ENCODE results near the gene LAMB3.

LAMB3 gene

DNA sequence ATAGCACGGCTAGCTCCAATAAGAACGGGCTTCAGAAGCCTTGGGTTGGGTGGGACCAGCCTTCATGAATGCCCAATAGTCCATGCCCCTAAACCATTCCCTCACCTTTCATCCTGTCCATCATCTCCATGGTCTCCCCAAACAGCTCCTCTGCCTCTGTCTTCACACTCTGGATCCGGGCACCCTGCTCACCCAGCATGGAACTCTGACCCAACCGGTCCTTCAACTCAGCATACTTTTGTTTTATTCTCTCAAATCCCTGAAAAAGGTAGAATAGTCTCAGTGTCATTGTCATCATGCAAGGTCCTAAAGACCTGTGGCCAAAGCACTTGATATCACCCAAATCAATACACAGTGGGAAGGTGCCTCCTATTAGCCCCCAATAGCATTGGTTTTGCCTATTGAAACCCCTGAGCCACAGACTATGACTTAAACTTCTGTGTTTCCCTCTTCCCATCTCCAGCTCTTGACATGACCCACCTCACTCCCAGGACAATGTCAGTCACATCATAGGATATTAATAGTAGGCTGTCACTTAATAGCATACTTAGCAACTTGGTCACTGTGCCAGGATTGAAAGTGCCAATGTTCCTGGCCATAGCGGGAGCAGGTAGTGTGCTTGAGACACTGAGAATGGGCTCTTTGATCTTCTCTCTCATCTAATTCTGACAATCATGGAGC, 35.7 kb downstream of the LAMB3 start:
- no peak for DNase-seq

- no peak for DNase-seq
Measured at GRCh38 chr1:209614906-209615305, 37.3 kb downstream of the LAMB3 start.

DNA sequence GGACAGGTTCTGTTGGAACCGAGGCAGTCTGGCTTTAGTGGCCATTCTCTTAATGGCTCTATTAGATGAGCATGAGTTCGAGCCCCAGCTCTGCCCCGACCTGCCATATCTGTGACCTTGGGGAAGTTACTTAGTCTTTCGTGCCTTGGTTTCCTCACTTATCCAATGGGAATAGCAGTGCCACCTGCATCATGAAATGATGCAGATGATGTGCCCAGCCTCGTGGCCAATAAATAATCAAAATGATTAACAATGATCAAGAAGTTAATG, 38.1 kb downstream of the LAMB3 start:
- DNase-seq = no peak

GRCh38 chr1:209613400-209614150, 38.6 kb downstream of the LAMB3 start:
- DNase-seq = no peak

GRCh38 chr1:209612646-209613399, 39.4 kb downstream of the LAMB3 start:
- no peak for DNase-seq

- DNase-seq = no peak
Measured at GRCh38 chr1:209611771-209612570, 40.3 kb downstream of the LAMB3 start.

DNA sequence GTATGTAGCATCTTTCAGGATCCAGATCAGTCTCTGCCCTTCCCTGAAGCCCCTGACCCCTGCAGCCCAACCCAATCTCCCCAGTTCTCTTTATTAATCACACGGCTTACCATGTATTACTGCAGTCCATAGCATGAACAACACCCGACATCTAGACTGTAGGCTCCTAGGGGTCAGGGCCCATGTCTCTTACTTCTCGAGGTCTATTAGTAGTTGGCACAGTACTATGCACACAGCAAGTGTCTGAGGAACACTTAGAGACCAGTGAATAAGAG, 41.7 kb downstream of the LAMB3 start:
- DNase-seq = no peak

- DNase-seq = no peak
Measured at GRCh38 chr1:209609791-209610630, 42.2 kb downstream of the LAMB3 start.

DNA sequence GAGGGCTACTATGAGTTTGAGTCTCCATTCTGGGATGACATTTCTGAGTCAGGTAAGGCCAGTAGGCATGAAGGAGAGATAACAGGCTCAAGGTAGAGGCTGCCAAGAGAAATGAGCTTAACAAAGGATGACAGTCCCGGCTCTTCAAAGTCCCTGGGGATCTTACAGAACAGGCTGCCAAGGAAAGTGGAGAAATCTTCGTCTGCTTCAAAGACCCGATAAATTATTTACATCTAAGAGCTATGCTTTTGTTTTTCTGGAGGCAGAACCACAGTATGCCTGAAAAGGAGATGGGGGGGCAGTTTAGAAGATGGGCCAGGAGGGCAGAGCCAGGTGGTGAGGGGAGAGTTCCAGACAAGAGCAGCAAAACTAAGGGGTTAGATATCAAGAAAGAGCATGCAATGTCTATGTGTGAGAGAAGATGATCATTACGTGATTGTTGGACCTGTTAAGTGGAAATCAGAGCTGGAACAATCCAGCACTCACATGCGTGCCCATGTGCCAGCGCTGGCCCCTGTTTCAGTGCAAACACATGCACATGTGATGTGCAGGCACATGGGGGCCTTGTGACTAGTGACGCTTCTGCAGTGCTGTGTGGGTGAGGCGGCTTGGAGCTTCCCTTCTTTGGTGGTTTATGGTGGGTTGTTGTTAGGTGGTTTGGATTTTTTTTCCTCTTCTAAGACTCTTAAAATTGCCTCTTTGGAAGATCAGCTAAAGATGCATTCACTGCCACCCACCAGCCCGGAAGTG, 43.0 kb downstream of the LAMB3 start:
- no peak for DNase-seq

DNA sequence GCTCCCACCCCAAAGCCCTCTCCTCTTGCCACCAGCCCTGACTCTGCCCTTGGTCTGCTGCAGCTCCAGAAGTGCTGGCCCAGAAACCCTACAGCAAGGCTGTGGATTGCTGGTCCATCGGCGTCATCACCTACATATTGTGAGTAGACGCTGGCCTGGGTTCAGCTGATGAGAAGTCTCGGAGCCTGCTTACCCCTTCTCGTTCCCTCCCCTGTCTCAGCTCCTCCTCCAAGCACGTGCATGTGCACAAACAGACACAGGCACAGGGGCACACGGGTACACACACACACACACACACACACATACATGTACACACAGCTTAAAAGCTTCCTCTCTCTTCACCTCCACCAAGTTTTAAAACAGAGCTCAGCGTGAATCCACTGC, 44.4 kb downstream of the LAMB3 start:
- no peak for DNase-seq

DNA sequence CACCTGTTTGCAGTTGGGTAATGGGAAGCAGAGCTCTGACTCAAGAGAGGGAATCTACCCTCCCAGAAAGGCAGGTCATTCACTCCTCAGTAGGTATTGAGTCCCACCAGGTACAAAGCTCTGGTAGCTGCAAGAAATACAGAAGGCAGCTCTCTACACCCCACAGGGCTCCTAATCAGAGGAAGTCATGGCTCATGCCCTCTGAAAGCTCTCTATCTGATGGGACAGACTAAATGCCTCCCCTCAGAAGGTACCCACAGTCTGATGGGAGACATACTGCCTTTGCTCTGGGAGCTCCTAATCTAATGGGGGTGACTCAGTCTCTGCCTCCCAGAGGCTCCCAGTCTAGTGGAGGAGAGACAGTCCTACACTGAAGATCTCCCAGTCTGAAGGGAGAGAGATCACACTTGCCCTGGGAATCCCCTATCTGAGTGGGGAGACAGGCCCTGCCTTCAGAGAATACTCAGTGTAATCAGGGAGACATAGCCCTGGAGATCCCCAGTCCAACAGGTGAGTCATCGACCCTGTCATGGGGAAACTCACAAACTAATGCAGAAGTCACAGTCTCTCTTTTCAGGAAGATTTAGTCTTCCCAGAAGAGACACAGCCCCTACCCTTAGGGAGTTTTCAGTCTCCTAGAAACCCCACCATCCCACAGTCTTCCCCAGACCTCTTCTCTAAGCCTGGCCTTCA, 45.0 kb downstream of the LAMB3 start:
- no peak for DNase-seq

DNA sequence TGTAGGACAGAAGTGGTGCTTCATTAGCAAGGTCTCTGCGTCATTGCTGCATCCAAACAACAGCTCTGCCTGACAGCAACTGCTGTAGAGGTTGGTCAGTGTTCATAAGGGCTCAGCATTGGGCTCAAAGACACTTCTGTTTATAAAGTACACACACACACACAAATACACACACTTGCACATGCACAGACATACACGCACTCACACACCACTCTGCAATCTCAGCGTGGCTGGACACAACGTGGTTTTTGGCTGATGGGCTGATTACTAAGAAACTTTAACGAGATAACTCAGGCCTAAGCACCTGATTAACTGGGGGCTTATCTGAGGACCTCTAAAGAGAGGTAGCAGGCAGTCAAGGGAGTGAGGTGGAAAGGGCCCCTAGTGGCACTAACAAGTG, 48.3 kb downstream of the LAMB3 start:
- no peak for DNase-seq

DNA sequence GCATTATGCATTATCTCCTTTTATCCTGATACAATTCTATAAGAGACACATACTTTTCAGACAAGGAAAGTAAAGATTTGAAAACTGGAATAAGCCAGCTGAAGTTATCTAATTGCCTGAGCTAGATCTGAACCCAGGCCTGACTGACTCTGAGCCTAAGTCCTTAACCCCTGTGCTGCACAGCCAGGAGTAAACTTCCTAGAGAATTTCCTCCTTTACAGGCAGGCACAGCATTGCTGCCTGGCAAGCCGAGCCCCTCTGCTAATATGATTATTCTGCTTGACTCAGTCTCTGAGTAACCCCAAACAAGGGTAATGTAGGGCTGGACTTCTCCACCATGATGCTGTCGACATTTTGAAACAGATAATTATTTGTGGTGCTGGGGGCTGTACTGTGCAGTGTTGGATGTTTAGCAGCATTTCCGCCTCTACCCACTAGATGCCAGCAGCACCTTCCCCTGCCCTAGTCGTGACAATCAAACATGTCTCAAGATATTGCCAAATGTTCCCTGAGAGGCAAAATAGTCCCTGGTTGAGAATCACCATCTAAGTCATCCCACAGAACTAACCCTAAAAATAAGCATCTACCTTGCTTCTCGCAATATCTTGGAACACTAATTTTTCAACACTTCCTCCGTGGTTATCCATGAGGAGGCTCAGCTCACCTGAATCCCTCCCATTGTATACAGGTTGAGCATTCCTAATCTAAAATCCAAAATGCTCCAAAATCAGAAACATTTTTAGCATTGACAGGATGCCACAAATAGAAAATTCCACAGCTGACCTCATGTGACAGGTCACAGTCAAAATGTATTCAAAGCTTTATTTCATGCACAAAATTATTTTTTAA, 50.2 kb downstream of the LAMB3 start:
- no peak for DNase-seq

DNA sequence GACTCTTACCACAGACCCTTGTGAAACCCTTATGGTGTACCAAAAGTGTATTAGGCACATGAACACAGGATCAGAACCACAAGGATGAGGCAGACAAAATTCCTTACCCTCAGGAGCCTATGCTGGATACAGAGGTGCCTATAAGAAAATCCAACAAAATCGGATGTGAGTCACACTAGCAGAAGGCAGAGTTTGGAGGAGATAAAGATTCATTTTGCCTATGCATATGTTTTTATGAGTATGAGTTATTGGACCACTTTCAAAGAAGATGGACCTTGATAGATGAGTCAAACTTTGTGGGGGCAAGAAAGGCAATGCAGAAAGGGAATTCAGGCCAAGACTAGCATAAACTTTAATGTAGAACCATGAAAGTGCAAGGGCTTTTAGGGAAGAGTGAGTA, 51.7 kb downstream of the LAMB3 start:
- no peak for DNase-seq

DNA sequence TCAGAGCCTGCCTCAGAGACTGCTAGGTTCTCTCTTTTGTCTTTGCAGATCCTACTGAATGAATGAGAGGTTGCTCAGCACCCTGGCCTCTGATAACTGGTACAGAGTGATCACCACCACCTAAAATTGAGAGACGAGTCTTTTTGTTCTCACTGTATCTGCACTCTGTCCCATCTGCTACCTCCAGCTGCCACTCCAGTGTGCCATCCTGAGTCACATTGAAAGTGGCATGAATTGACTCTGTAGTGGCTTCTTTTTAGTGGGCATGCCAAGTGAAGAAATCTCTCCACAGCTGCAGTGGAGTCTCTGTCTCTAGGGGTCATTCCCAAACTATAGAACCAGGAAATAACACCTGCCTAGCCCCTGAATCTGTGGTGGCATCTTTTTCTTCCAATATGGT, 54.0 kb downstream of the LAMB3 start:
- no peak for DNase-seq

DNA sequence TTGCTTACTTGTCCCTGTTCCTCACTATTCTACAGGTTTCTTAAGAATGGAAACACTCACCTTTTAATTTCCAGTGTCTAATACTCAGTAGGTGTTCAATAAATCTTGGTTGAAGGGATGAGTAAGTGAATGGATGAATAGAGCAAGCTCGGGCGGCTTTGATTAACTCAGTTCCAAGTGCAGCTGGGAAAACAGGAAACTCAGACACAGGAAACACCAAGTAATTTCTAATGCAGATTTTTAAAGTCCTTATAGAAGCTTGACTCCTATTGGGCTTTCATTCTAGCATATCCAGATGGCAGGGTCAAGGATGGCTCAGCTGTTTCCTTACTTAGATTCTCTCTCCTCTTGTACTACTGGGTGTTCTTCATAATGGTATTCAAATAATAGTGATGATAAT, 54.7 kb downstream of the LAMB3 start:
- DNase-seq = no peak

GRCh38 chr1:209595599-209596285, 56.5 kb downstream of the LAMB3 start:
- DNase-seq = no peak

GRCh38 chr1:209595028-209595427, 57.2 kb downstream of the LAMB3 start:
- no peak for DNase-seq

DNA sequence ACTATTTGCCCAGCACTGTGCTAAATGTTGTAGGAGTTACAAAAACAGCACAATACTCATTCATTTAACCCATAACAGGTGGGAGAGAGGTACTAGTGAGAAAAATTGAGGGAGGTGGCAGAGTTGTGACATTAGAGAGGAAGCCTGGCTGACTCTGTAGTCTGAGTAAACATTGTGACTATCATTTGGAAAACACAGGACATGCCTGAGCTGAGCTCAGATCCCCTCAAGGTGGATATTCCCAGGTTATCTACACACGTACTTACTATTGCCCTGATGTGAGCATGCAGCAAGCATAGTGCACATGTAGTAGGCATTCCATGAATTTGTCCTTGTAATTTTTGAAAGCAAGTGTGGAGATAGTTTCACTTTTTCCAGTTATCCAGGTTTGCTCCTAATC, 57.8 kb downstream of the LAMB3 start:
- DNase-seq = no peak

GRCh38 chr1:209593747-209594146, 58.5 kb downstream of the LAMB3 start:
- DNase-seq = no peak

Data from activated CD4-positive, CD25-positive, alpha-beta regulatory T cell treated with anti-CD3 and anti-CD28 coated beads, Interleukin-2, amount 50 U/mL, for 72 hours (primary cell).